H1 (cell line): ENCODE data around the gene SVEP1. TPM values are rescaled to one million over a fixed set of nuclear protein-coding genes. Genes with fewer than 3 reads are reported as not detected.

Experiments
- BACH1 ChIP-seq: IDR thresholded peaks from 2 replicates; pipeline ENCODE4 v1.6.1; 2012; ENCODE audit warnings: low read length, improper control_type of control experiment
- BRCA1 ChIP-seq: IDR thresholded peaks from 2 replicates; pipeline ENCODE4 v1.6.1; 2012; ENCODE audit warnings: low read depth, low read length, improper control_type of control experiment
- EGR1 ChIP-seq: IDR thresholded peaks from 2 replicates; pipeline ENCODE4 v1.6.1; 2011; ENCODE audit warnings: low read depth, low read length, borderline replicate concordance
- EP300 ChIP-seq, 2 experiments: IDR thresholded peaks; 1 replicate in 1 of 2; 2 replicates in 1 of 2; pipeline ENCODE4 v1.6.1; 2011 to 2012; ENCODE audit warnings: low read depth in 2 of 2, low read length in 2 of 2, mild to moderate bottlenecking in 2 of 2, borderline replicate concordance in 1 of 2, inconsistent platforms in 1 of 2, moderate library complexity in 1 of 2
- polyA plus RNA-seq, 7 experiments: library from polyadenylated mRNA; depleted of rRNA in 3 of 7; stranded (reverse) in 5 of 7; unstranded in 2 of 7; fragments of >200 nt in 5 of 7; fragments of 200-250 nt in 2 of 7; gene quantifications; 1 replicate in 5 of 7; 2 replicates in 1 of 7; 4 replicates in 1 of 7; pipeline versions ENCODE4 v1.2.1 to v1.2.3, GENCODE V29; 2011 to 2013; ENCODE audit warnings: missing spikeins in 2 of 7, mixed read lengths in 2 of 7
- total RNA-seq: library from RNA; stranded (reverse); fragmentation: NEBNext Ultra II Directional; extraction: Animal tissue kit (Norgen Biotek cat#: 25700); gene quantifications from 2 replicates; pipeline ENCODE4 v1.2.1, GENCODE V29; 2021

The SVEP1 gene
- total and polyA plus RNA-seq, 2 of the 8 experiments (the other 6 are each of a cell fraction or from before 2014, with no cell fraction given), result 0.11 to 0.37 TPM

- TF ChIP-seq BRCA1, result no peak
- no peak for TF ChIP-seq EGR1
- TF ChIP-seq EP300 (IDR thresholded peaks at IDR 0.05; ENCODE audit: borderline replicate concordance in 1 of 2, low read depth in 2 of 2, low read length in 2 of 2), result no peak
- no peak for TF ChIP-seq BACH1
Observed at GRCh38 chr9:110559869-110560268, 19.7 kb downstream of the SVEP1 start (continued).
